Osteoblast (primary cell): ENCODE results near the gene ASPG. TPM values are rescaled to one million over a fixed set of nuclear protein-coding genes. Genes with fewer than 3 reads are reported as not detected.

Source experiments
- DNase-seq: peaks from one replicate; pipeline ENCODE4 v3.0.0; 2011; ENCODE audit warnings: low spot score, mixed read lengths; ENCODE audit not compliant: insufficient read length; ENCODE audit errors: missing footprints
- H2AFZ ChIP-seq: 2 replicates; pipeline ENCODE4 v1.6.0; 2011; ENCODE audit warnings: mild to moderate bottlenecking, low read length
- H3K27ac ChIP-seq: 2 replicates; pipeline ENCODE4 v1.5.1; 2011; ENCODE audit warnings: mild to moderate bottlenecking, low read depth, low read length, moderate library complexity
- H3K27me3 ChIP-seq: 2 replicates; pipeline ENCODE4 v1.6.0; 2012; ENCODE audit warnings: mild to moderate bottlenecking, control low read depth, inconsistent platforms, low read length, moderate library complexity; ENCODE audit not compliant: insufficient read depth
- H3K36me3 ChIP-seq: 2 replicates; pipeline ENCODE4 v1.5.1; 2011; ENCODE audit warnings: mild to moderate bottlenecking, low read length, control low read depth, moderate library complexity; ENCODE audit not compliant: insufficient read depth
- H3K4me1 ChIP-seq: 2 replicates; pipeline ENCODE4 v1.5.1; 2011; ENCODE audit warnings: mild to moderate bottlenecking, low read length, control low read depth, moderate library complexity; ENCODE audit not compliant: insufficient read depth
- H3K4me2 ChIP-seq: 2 replicates; pipeline ENCODE4 v1.6.0; 2011; ENCODE audit warnings: mild to moderate bottlenecking, low read length; ENCODE audit not compliant: insufficient read depth
- H3K4me3 ChIP-seq: fragments of 200-600 bp; sonication (generic); 3 replicates; pipeline ENCODE4 v1.5.1; 2012; ENCODE audit warnings: mild to moderate bottlenecking, low read length, inconsistent platforms; ENCODE audit not compliant: insufficient read depth
- H3K79me2 ChIP-seq: 2 replicates; pipeline ENCODE4 v1.6.0; 2012; ENCODE audit warnings: mild to moderate bottlenecking, low read length, control low read depth, inconsistent platforms; ENCODE audit not compliant: insufficient read depth
- H3K9me3 ChIP-seq: 2 replicates; pipeline ENCODE4 v1.5.1; 2011; ENCODE audit warnings: low read depth, low read length, control low read depth
- H4K20me1 ChIP-seq: 2 replicates; pipeline ENCODE4 v1.6.0; 2012; ENCODE audit warnings: mild to moderate bottlenecking, low read length, control low read depth; ENCODE audit not compliant: insufficient read depth
- total RNA-seq: library from RNA; depleted of rRNA; stranded (reverse); fragments of >200 nt; gene quantifications from 2 replicates; pipeline ENCODE4 v1.2.3, GENCODE V29; 2012
- TF ChIP-seq, protein P1 (sequence below): IDR thresholded peaks from 2 replicates; pipeline ENCODE4 v1.5.1; 2011; ENCODE audit warnings: mild to moderate bottlenecking, low read depth, low read length, moderate library complexity; ENCODE audit errors: extremely low read depth

Gene ASPG
- total RNA-seq, 1 donor, result not detected

DNA sequence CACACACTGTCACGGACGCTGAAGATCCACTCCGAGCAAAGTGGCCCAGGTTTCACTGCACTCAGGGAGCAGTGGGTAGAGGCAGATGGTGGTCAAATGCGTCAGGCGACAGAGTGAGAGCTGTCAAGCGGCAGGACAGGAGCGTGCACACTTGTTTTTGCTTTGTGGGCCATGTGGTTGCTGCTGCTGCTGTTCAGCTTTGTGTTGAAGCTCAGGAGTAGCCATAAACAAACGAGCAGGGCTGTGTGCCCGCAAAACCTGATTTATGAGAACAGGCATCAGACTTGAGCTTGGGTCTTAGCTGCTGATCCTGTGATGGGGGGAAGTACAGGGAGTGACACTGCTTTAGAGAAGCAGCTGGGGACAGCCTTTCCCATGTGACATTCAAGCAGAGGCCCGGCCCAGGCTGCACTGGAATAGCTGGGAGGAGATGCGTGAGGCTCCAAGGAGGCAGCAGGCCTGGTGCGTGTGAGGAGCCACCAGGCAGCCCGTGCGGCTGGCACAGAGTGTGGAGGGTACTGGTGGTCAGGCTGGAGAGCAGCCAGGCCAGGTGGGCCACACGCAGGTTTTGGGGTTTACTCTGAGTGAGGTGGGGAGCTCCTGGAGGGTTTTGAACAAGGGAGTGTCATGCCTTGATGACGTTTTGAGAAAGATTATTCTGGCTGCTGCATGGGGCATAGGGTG, 31.1 kb upstream of the ASPG start:
- no peak overlapping the region for H3K4me3 ChIP-seq
- H3K9me3 ChIP-seq, result no peaks in the 10 kb centered on the region
- TF ChIP-seq, protein P1, sequence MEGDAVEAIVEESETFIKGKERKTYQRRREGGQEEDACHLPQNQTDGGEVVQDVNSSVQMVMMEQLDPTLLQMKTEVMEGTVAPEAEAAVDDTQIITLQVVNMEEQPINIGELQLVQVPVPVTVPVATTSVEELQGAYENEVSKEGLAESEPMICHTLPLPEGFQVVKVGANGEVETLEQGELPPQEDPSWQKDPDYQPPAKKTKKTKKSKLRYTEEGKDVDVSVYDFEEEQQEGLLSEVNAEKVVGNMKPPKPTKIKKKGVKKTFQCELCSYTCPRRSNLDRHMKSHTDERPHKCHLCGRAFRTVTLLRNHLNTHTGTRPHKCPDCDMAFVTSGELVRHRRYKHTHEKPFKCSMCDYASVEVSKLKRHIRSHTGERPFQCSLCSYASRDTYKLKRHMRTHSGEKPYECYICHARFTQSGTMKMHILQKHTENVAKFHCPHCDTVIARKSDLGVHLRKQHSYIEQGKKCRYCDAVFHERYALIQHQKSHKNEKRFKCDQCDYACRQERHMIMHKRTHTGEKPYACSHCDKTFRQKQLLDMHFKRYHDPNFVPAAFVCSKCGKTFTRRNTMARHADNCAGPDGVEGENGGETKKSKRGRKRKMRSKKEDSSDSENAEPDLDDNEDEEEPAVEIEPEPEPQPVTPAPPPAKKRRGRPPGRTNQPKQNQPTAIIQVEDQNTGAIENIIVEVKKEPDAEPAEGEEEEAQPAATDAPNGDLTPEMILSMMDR, result no peak
- no peak overlapping the region for H2AFZ ChIP-seq
- no peak overlapping the region for H3K4me2 ChIP-seq
- no peak overlapping the region for H3K27ac ChIP-seq
- H3K36me3 ChIP-seq, result no peaks in the 10 kb centered on the region
- no peaks in the 10 kb centered on the region for H4K20me1 ChIP-seq
- no peaks in the 10 kb centered on the region for H3K79me2 ChIP-seq
- H3K27me3 ChIP-seq, result no peaks in the 10 kb centered on the region
- DNase-seq, result no peak
- H3K4me1 ChIP-seq, result no peaks in the 10 kb centered on the region

DNA sequence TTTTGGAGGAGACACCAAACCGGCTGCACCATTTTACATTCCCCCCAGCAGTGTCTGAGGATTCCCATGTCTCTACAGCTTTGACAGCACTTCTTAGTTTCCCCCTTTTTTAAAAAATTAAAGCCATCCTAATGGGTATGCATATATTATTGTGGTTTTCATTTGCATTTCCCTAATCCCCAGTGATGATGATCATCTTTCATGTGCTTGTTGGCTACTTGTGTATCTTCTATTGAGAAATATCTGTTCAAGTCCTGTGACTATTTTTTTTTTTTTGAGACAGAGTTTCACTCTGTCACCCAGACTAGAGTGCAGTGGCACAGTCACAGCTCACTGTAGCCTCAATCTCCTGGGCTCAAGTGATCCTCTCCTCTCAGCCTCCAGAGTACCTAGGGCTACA, 23.2 kb upstream of the ASPG start:
- Histone ChIP-seq H3K4me2 (no peak overlapping the region), H2AFZ (no peak overlapping the region), H3K4me1 (no peaks in the 10 kb centered on the region), H3K27ac (no peak overlapping the region), H3K4me3 (no peak overlapping the region), H4K20me1 (no peaks in the 10 kb centered on the region), H3K79me2 (no peaks in the 10 kb centered on the region), H3K27me3 (no peaks in the 10 kb centered on the region), H3K9me3 (no peaks in the 10 kb centered on the region), H3K36me3 (no peaks in the 10 kb centered on the region)
- no peak for DNase-seq
- TF ChIP-seq, protein P1, result no peak

DNA sequence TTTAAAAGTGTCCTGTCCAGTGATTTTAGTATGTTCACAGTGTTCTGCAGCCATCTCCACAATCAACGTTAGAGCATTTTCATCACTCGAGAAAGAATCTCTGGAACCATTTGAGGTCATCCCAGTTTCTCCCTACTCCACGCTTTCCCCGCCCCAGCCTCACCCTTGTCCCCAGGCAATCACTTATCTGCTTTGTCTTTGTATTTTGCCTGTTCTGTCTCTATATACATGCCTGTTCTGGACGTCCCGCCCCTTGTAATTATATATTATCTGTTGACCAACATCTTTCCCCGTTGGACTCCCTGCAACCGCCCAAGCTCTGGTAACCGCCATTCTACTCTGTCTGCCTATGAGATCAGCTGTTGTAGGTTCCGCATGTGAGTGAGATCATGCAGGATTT, 21.5 kb upstream of the ASPG start:
- Histone ChIP-seq H3K4me1 (no peaks in the 10 kb centered on the region), H3K9me3 (no peaks in the 10 kb centered on the region), H3K36me3 (no peaks in the 10 kb centered on the region), H3K4me3 (no peak overlapping the region), H2AFZ (no peak overlapping the region), H4K20me1 (no peaks in the 10 kb centered on the region), H3K79me2 (no peaks in the 10 kb centered on the region), H3K27ac (no peak overlapping the region), H3K4me2 (no peak overlapping the region), H3K27me3 (peaks cover 4% of the 10 kb centered on the region)
- TF ChIP-seq, protein P1, result no peak
- DNase-seq, result no peak

DNA sequence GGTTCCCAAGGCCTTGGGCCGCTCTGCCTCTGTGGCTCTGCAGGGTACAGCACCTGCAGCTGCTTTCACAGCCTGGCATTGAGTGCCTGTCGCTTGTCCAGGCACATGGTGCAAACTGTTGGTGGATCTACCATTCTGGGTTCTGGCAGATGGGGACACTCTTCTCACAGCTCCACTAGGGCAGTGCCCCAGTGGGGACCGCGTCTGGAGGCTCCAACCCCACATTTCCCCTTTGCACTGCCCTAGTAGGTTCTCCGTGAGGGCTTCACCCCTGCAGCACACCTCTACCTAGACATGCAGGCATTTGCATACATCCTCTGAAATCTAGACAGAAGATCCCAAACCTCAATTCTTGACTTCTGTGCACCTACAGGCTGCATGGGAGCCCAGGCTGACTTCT, 19.2 kb upstream of the ASPG start:
- TF ChIP-seq, protein P1, result no peak
- Histone ChIP-seq H2AFZ (no peak overlapping the region), H3K4me3 (no peak overlapping the region), H3K4me2 (no peak overlapping the region), H4K20me1 (no peaks in the 10 kb centered on the region), H3K27ac (no peak overlapping the region), H3K4me1 (no peaks in the 10 kb centered on the region), H3K27me3 (peaks cover 4% of the 10 kb centered on the region), H3K9me3 (no peaks in the 10 kb centered on the region), H3K36me3 (no peaks in the 10 kb centered on the region), H3K79me2 (no peaks in the 10 kb centered on the region)
- no peak for DNase-seq
